ENCODE data around the gene NKD1.

NKD1 gene

GRCh38 chr16:50634947-50635346 lies 86.8 kb downstream of the NKD1 start:
- no peak for DNase-seq

- no peak for DNase-seq
Observed at GRCh38 chr16:50635505-50636392, 87.6 kb downstream of the NKD1 start.

- no peak for DNase-seq
Observed at GRCh38 chr16:50636753-50637374, 88.7 kb downstream of the NKD1 start.

- no peak for DNase-seq
Observed at GRCh38 chr16:50637716-50638602, 89.8 kb downstream of the NKD1 start.

GRCh38 chr16:50638816-50639670 lies 90.8 kb downstream of the NKD1 start:
- no peak for DNase-seq

- DNase-seq: no peak
Observed at GRCh38 chr16:50640391-50640790, 92.2 kb downstream of the NKD1 start.

GRCh38 chr16:50640919-50641817 lies 93.0 kb downstream of the NKD1 start:
- DNase-seq: no peak

GRCh38 chr16:50641818-50642187 lies 93.6 kb downstream of the NKD1 start:
- DNase-seq: no peak

- DNase-seq: no peak
Observed at GRCh38 chr16:50642349-50642748, 94.2 kb downstream of the NKD1 start.

- DNase-seq: no peak
Observed at GRCh38 chr16:50643192-50643591, 95.0 kb downstream of the NKD1 start.

GRCh38 chr16:50644245-50644644 lies 96.0 kb downstream of the NKD1 start:
- DNase-seq: no peak

GRCh38 chr16:50644729-50645128 lies 96.5 kb downstream of the NKD1 start:
- DNase-seq: no peak

GRCh38 chr16:50645563-50646220 lies 97.5 kb downstream of the NKD1 start:
- no peak for DNase-seq

- no peak for DNase-seq
Observed at GRCh38 chr16:50646345-50646744, 98.1 kb downstream of the NKD1 start.

- no peak for DNase-seq
Observed at GRCh38 chr16:50651835-50652438, 103.7 kb downstream of the NKD1 start.

GRCh38 chr16:50652836-50653425 lies 104.7 kb downstream of the NKD1 start:
- no peak for DNase-seq

- DNase-seq: peak; percentile 13
Observed at GRCh38 chr16:50653633-50654519, 105.7 kb downstream of the NKD1 start.

- DNase-seq: no peak
Observed at GRCh38 chr16:50655558-50656055, 107.4 kb downstream of the NKD1 start.

GRCh38 chr16:50657241-50657640 lies 109.0 kb downstream of the NKD1 start:
- no peak for DNase-seq

Measured in NCI-H345 (cell line).